Spleen (tissue), 7 donors: ENCODE data around the gene ZBTB5.

Experiments used
- CTCF ChIP-seq, 11 experiments: fragments of 200-600 bp in 7 of 11; fragments of 450-650 bp in 4 of 11; sonication (generic) in 4 of 11; IDR thresholded peaks in 8 of 11; conservative IDR thresholded peaks in 3 of 11; 1 replicate in 7 of 11; 2 replicates in 4 of 11; pipeline versions ENCODE4 v1.4.0 to v1.8.0; 2016 to 2021; ENCODE audit warnings: antibody characterized with exemption in 11 of 11, inconsistent platforms in 4 of 11, mild to moderate bottlenecking in 1 of 11
- POLR2A ChIP-seq, 3 donors: fragments of 450-650 bp; IDR thresholded peaks; one replicate each; pipeline ENCODE4 v1.5.1; 2017; ENCODE audit warnings: antibody characterized with exemption in 3 of 3, mild to moderate bottlenecking in 1 of 3
- POLR2AphosphoS5 ChIP-seq, 3 donors: sonication (generic); formaldehyde crosslinking; IDR thresholded peaks; one replicate each; pipeline ENCODE4 v1.5.1; 2017; ENCODE audit warnings: antibody characterized with exemption in 3 of 3
- donor health status: DM: no; HTN: no; CAD: no; lungs with moderate emphysema.
- donor health status: DM: no; HTN: no; CAD: no.
- donor health status: DM: no; HTN: no; CAD: no.

GRCh38 chr9:37471942-37472684, 6.9 kb upstream of the ZBTB5 start:
- TF ChIP-seq CTCF (IDR thresholded peaks at IDR 0.05 in 8 of 11, conservative IDR thresholded peaks at IDR 0.05 in 3 of 11) (no peak), POLR2A (IDR thresholded peaks at IDR 0.05) (no peak), POLR2AphosphoS5 (IDR thresholded peaks at IDR 0.05) (no peak)
